H1 (cell line): Measurements from ENCODE around the gene SKP2. TPM values are rescaled to one million over a fixed set of nuclear protein-coding genes. Genes with fewer than 3 reads are reported as not detected.

Experiments
- CTCF ChIA-PET: fragments of 300-600 bp; sonication (Branson Sonifier 250); formaldehyde crosslinking; loops from one replicate; lab custom pipeline; 2021; ENCODE audit not compliant: partially characterized antibody; lab: Charles Lee
- POLR2A ChIA-PET: fragments of 300-600 bp; sonication (Branson Sonifier 250); formaldehyde crosslinking; loops from one replicate; lab custom pipeline; 2021; ENCODE audit warnings: inconsistent platforms; ENCODE audit not compliant: partially characterized antibody; lab: Charles Lee
- DNase-seq, 2 experiments: peaks; one replicate each; pipeline versions ENCODE4 v3.0.0 to v3.0.0-alpha.2; 2010 to 2022; ENCODE audit warnings: low spot score in 2 of 2, low read depth in 1 of 2, mixed read lengths in 1 of 2
- FAIRE-seq: peaks from 2 replicates; lab custom pipeline; 2011; peaks lifted over from hg19 to GRCh38; lab: Jason Lieb, UNC
- H2AFZ ChIP-seq: 2 replicates; pipeline ENCODE4 v1.8.1; 2012; ENCODE audit warnings: low read length, inconsistent platforms
- H2AK5ac ChIP-seq: 2 replicates; pipeline ENCODE4 v1.6.1; 2013; ENCODE audit warnings: low read depth, low read length
- H2BK120ac ChIP-seq: replicated peaks from 2 replicates; pipeline ENCODE3; 2013; ENCODE audit warnings: low read depth, low read length, inconsistent platforms
- H2BK12ac ChIP-seq: 2 replicates; pipeline ENCODE4 v1.6.1; 2013; ENCODE audit warnings: low read depth, low read length
- H2BK15ac ChIP-seq: 2 replicates; pipeline ENCODE4 v1.6.1; 2013; ENCODE audit warnings: low read length
- H2BK20ac ChIP-seq: 2 replicates; pipeline ENCODE4 v1.6.1; 2013; ENCODE audit warnings: low read length
- H2BK5ac ChIP-seq: 2 replicates; pipeline ENCODE4 v1.6.1; 2013; ENCODE audit warnings: low read depth, low read length
- H3K14ac ChIP-seq: 2 replicates; pipeline ENCODE4 v1.6.1; 2013; ENCODE audit warnings: inconsistent platforms; ENCODE audit not compliant: insufficient read length
- H3K18ac ChIP-seq: 2 replicates; pipeline ENCODE4 v1.6.1; 2013; ENCODE audit warnings: low read length; ENCODE audit errors: extremely low read depth
- H3K23ac ChIP-seq: 2 replicates; pipeline ENCODE4 v1.6.1; 2013; ENCODE audit warnings: inconsistent platforms; ENCODE audit not compliant: insufficient read length
- H3K23me2 ChIP-seq: 2 replicates; pipeline ENCODE4 v1.6.1; 2013; ENCODE audit warnings: low read depth, low read length
- H3K27ac ChIP-seq: 2 replicates; pipeline ENCODE4 v1.6.1; 2011; ENCODE audit warnings: low read depth, low read length, inconsistent platforms
- H3K27me3 ChIP-seq, 4 experiments: replicated peaks in 1 of 4; 1 replicate in 1 of 4; 2 replicates in 3 of 4; pipeline versions ENCODE4 v1.6.1 to v1.8.1; 2011 to 2013; ENCODE audit warnings: low read length in 3 of 4, mild to moderate bottlenecking in 3 of 4, inconsistent platforms in 2 of 4, mixed read lengths in 2 of 4, moderate library complexity in 1 of 4; ENCODE audit not compliant: control insufficient read depth in 3 of 4, insufficient read depth in 3 of 4; ENCODE audit errors: extremely low read depth in 1 of 4
- H3K36me3 ChIP-seq, 4 experiments: 2 replicates each; pipeline versions ENCODE4 v1.6.1 to v1.8.1; 2011 to 2013; ENCODE audit warnings: mild to moderate bottlenecking in 4 of 4, low read length in 3 of 4, moderate library complexity in 2 of 4, control low read depth in 1 of 4, inconsistent platforms in 1 of 4; ENCODE audit not compliant: insufficient read depth in 4 of 4, control insufficient read depth in 2 of 4
- H3K4ac ChIP-seq: replicated peaks from 2 replicates; pipeline ENCODE3; 2013; ENCODE audit warnings: low read length, low read depth, mixed read lengths, inconsistent platforms; ENCODE audit not compliant: insufficient read length
- H3K4me1 ChIP-seq, 4 experiments: replicated peaks in 1 of 4; 1 replicate in 1 of 4; 2 replicates in 3 of 4; pipeline versions ENCODE4 v1.6.1 to v1.8.1; 2011 to 2013; ENCODE audit warnings: low read length in 3 of 4, inconsistent platforms in 2 of 4, mixed read lengths in 1 of 4; ENCODE audit not compliant: insufficient read depth in 4 of 4, control insufficient read depth in 3 of 4
- H3K4me2 ChIP-seq, 2 experiments: 2 replicates each; pipeline versions ENCODE4 v1.6.1 to v1.8.1; 2011 to 2013; ENCODE audit warnings: low read depth in 2 of 2, low read length in 2 of 2, control low read depth in 1 of 2, inconsistent platforms in 1 of 2, mild to moderate bottlenecking in 1 of 2; ENCODE audit not compliant: insufficient read depth in 1 of 2
- H3K4me3 ChIP-seq, 4 experiments: fragments of 200-600, 300-600 bp in 1 of 4; sonication (generic), shearing (Covaris generic), sonication (Bioruptor Twin) in 1 of 4; 2 replicates each; pipeline versions ENCODE4 v1.5.1 to v1.8.1; 2011 to 2016; ENCODE audit warnings: low read length in 4 of 4, low read depth in 3 of 4, control low read depth in 2 of 4, inconsistent platforms in 2 of 4, mild to moderate bottlenecking in 2 of 4, mixed read lengths in 1 of 4, moderate library complexity in 1 of 4; ENCODE audit not compliant: insufficient read depth in 2 of 4; ENCODE audit errors: extremely low read depth in 1 of 4
- H3K56ac ChIP-seq: replicated peaks from 2 replicates; pipeline ENCODE3; 2013; ENCODE audit warnings: low read depth, mild to moderate bottlenecking, mixed read lengths, low read length, inconsistent platforms; ENCODE audit not compliant: insufficient read length
- H3K79me1 ChIP-seq: 2 replicates; pipeline ENCODE4 v1.6.1; 2013; ENCODE audit warnings: low read depth, low read length, control low read depth
- H3K79me2 ChIP-seq, 2 experiments: 2 replicates each; pipeline versions ENCODE4 v1.6.1 to v1.8.1; 2012 to 2013; ENCODE audit warnings: low read length in 2 of 2, mild to moderate bottlenecking in 2 of 2, inconsistent platforms in 1 of 2; ENCODE audit not compliant: insufficient read depth in 2 of 2, control insufficient read depth in 1 of 2
- H3K9ac ChIP-seq, 4 experiments: replicated peaks in 1 of 4; 1 replicate in 1 of 4; 2 replicates in 3 of 4; pipeline versions ENCODE4 v1.6.1 to v1.8.1; 2011 to 2013; ENCODE audit warnings: low read depth in 3 of 4, low read length in 3 of 4, control low read depth in 2 of 4, mild to moderate bottlenecking in 2 of 4, moderate library complexity in 2 of 4, inconsistent platforms in 1 of 4; ENCODE audit errors: extremely low read depth in 1 of 4
- H3K9me3 ChIP-seq, 2 experiments: 2 replicates each; pipeline versions ENCODE4 v1.6.1 to v1.8.1; 2012 to 2013; ENCODE audit warnings: mild to moderate bottlenecking in 2 of 2, moderate library complexity in 2 of 2, control low read depth in 1 of 2, inconsistent platforms in 1 of 2, low read depth in 1 of 2, low read length in 1 of 2, mixed read lengths in 1 of 2; ENCODE audit not compliant: insufficient read depth in 2 of 2
- H4K20me1 ChIP-seq, 2 experiments: replicated peaks in 1 of 2; 2 replicates each; pipeline versions ENCODE3 to v1.8.1; 2011 to 2013; ENCODE audit warnings: inconsistent platforms in 2 of 2, low read length in 2 of 2, mild to moderate bottlenecking in 1 of 2; ENCODE audit not compliant: insufficient read depth in 2 of 2, control insufficient read depth in 1 of 2
- H4K5ac ChIP-seq: 2 replicates; pipeline ENCODE4 v1.6.1; 2013; ENCODE audit warnings: low read length, low read depth, mixed read lengths, inconsistent platforms; ENCODE audit not compliant: insufficient read length
- H4K8ac ChIP-seq: 2 replicates; pipeline ENCODE4 v1.8.0; 2013; ENCODE audit warnings: mild to moderate bottlenecking, moderate library complexity, low read length, inconsistent platforms; ENCODE audit not compliant: insufficient read depth; ENCODE audit errors: extremely low read depth
- H4K91ac ChIP-seq: replicated peaks from 2 replicates; pipeline ENCODE3; 2013; ENCODE audit warnings: low read length, mixed read lengths, inconsistent platforms; ENCODE audit not compliant: insufficient read length
- BACH1 ChIP-seq: IDR thresholded peaks from 2 replicates; pipeline ENCODE4 v1.6.1; 2012; ENCODE audit warnings: low read length, improper control_type of control experiment
- EP300 ChIP-seq, 2 experiments: IDR thresholded peaks; 1 replicate in 1 of 2; 2 replicates in 1 of 2; pipeline ENCODE4 v1.6.1; 2011 to 2012; ENCODE audit warnings: low read depth in 2 of 2, low read length in 2 of 2, mild to moderate bottlenecking in 2 of 2, borderline replicate concordance in 1 of 2, inconsistent platforms in 1 of 2, moderate library complexity in 1 of 2
- GABPA ChIP-seq: IDR thresholded peaks from 2 replicates; pipeline ENCODE4 v1.6.1; 2011; ENCODE audit warnings: mild to moderate bottlenecking, low read length, moderate library complexity, borderline replicate concordance; ENCODE audit not compliant: insufficient read depth
- GTF2F1 ChIP-seq: IDR thresholded peaks from 2 replicates; pipeline ENCODE4 v1.6.1; 2012; ENCODE audit warnings: low read depth, low read length, improper control_type of control experiment, borderline replicate concordance
- HDAC2 ChIP-seq, 2 experiments: fragments of 300-600 bp in 1 of 2; sonication (generic) in 1 of 2; IDR thresholded peaks; 2 replicates each; pipeline ENCODE4 v1.6.1; 2011 to 2012; ENCODE audit warnings: low read depth in 2 of 2, low read length in 2 of 2, mild to moderate bottlenecking in 2 of 2, moderate library complexity in 2 of 2, borderline replicate concordance in 1 of 2, inconsistent platforms in 1 of 2
- HDAC6 ChIP-seq: IDR thresholded peaks from one replicate; pipeline ENCODE4 v1.7.1; 2012; ENCODE audit warnings: low read depth, mild to moderate bottlenecking, inconsistent platforms, low read length, moderate library complexity
- POLR2A ChIP-seq, 2 experiments: IDR thresholded peaks; 1 replicate in 1 of 2; 2 replicates in 1 of 2; pipeline ENCODE4 v1.6.1; 2011; ENCODE audit warnings: low read depth in 2 of 2, low read length in 2 of 2, mild to moderate bottlenecking in 2 of 2; ENCODE audit errors: control extremely low read depth in 1 of 2
- RFX5 ChIP-seq: IDR thresholded peaks from 2 replicates; pipeline ENCODE4 v1.6.1; 2011; ENCODE audit warnings: low read depth, low read length, improper control_type of control experiment, borderline replicate concordance
- TAF1 ChIP-seq: IDR thresholded peaks from 2 replicates; pipeline ENCODE4 v1.6.1; 2011; ENCODE audit warnings: mild to moderate bottlenecking, low read depth, low read length
- TEAD4 ChIP-seq: IDR thresholded peaks from 2 replicates; pipeline ENCODE4 v1.6.1; 2012; ENCODE audit warnings: low read depth, low read length, inconsistent platforms, mixed read lengths
- polyA plus RNA-seq, 7 experiments: library from polyadenylated mRNA; depleted of rRNA in 3 of 7; stranded (reverse) in 5 of 7; unstranded in 2 of 7; fragments of >200 nt in 5 of 7; fragments of 200-250 nt in 2 of 7; gene quantifications; 1 replicate in 5 of 7; 2 replicates in 1 of 7; 4 replicates in 1 of 7; pipeline versions ENCODE4 v1.2.1 to v1.2.3, GENCODE V29; 2011 to 2013; ENCODE audit warnings: missing spikeins in 2 of 7, mixed read lengths in 2 of 7
- total RNA-seq: library from RNA; stranded (reverse); fragmentation: NEBNext Ultra II Directional; extraction: Animal tissue kit (Norgen Biotek cat#: 25700); gene quantifications from 2 replicates; pipeline ENCODE4 v1.2.1, GENCODE V29; 2021
- TF ChIP-seq, protein P1 (sequence below): IDR thresholded peaks from 2 replicates; pipeline ENCODE4 v1.6.1; 2012; ENCODE audit warnings: inconsistent platforms
- TF ChIP-seq, protein P2 (sequence below): IDR thresholded peaks from 2 replicates; pipeline ENCODE4 v1.6.1; 2011; ENCODE audit warnings: low read depth, mild to moderate bottlenecking, low read length; ENCODE audit not compliant: insufficient read depth

Gene SKP2
- total and polyA plus RNA-seq, 2 of the 8 experiments (the other 6 are each of a cell fraction or from before 2014, with no cell fraction given) = 49.9 to 104 TPM

GRCh38 chr5:36206913-36207312 lies 55.0 kb downstream of the SKP2 start:
- no peak for FAIRE-seq
- Histone ChIP-seq H3K79me1 (no peaks in the 10 kb centered on the region), H3K56ac (no peak overlapping the region), H2BK12ac (no peak overlapping the region), H4K91ac (no peak overlapping the region), H3K9me3 (no peaks in the 10 kb centered on the region), H3K23ac (no peak overlapping the region), H3K4me3 (no peak overlapping the region), H3K4ac (no peak overlapping the region), H3K9ac (no peak overlapping the region), H2AK5ac (no peak overlapping the region), H3K27me3 (no peaks in the 10 kb centered on the region), H2BK5ac (no peak overlapping the region), H3K4me1 (no peaks in the 10 kb centered on the region), H3K27ac (no peak overlapping the region), H3K14ac (no peak overlapping the region), H2BK20ac (no peak overlapping the region), H2BK120ac (no peak overlapping the region), H3K79me2 (no peaks in the 10 kb centered on the region), H4K20me1 (no peaks in the 10 kb centered on the region), H2AFZ (no peak overlapping the region), H3K36me3 (no peaks in the 10 kb centered on the region; a peak in 1 of 8 replicates), H3K18ac (no peak overlapping the region), H3K23me2 (no peaks in the 10 kb centered on the region), H3K4me2 (no peak overlapping the region), H4K8ac (no peak overlapping the region), H4K5ac (no peak overlapping the region), H2BK15ac (no peak overlapping the region)
- TF ChIP-seq TAF1 = no peak
- no peak for TF ChIP-seq HDAC6
- TF ChIP-seq POLR2A (IDR thresholded peaks at IDR 0.05; ENCODE audit: control extremely low read depth in 1 of 2, low read depth in 2 of 2, low read length in 2 of 2) = no peak
- no peak for TF ChIP-seq RFX5
- no peak for TF ChIP-seq TEAD4
- no peak for TF ChIP-seq BACH1
- TF ChIP-seq, protein P1, sequence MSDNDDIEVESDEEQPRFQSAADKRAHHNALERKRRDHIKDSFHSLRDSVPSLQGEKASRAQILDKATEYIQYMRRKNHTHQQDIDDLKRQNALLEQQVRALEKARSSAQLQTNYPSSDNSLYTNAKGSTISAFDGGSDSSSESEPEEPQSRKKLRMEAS = no peak
- no peak for TF ChIP-seq HDAC2 (IDR thresholded peaks at IDR 0.05; ENCODE audit: borderline replicate concordance in 1 of 2, low read depth in 2 of 2, low read length in 2 of 2)
- no peak for TF ChIP-seq EP300 (IDR thresholded peaks at IDR 0.05; ENCODE audit: borderline replicate concordance in 1 of 2, low read depth in 2 of 2, low read length in 2 of 2)
- TF ChIP-seq GABPA = no peak
- no peak for TF ChIP-seq GTF2F1
- TF ChIP-seq, protein P2, sequence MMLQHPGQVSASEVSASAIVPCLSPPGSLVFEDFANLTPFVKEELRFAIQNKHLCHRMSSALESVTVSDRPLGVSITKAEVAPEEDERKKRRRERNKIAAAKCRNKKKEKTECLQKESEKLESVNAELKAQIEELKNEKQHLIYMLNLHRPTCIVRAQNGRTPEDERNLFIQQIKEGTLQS = no peak
- ChIA-PET POLR2A (no interaction called here), CTCF (interaction anchor here (0.7 kb wide), 1 partner anchor 253 kb away, joined by 3 read pairs; no protein-coding TSS in a partner anchor)
- DNase-seq = no peak
